OCI-LY7 (cell line): ENCODE data around the gene KNDC1.

ENCODE experiments used
- CTCF ChIP-seq: fragments of 200-600 bp; sonication (generic); conservative IDR thresholded peaks from 2 replicates; pipeline ENCODE4 v1.5.1; 2014; ENCODE audit warnings: mild to moderate bottlenecking, antibody characterized with exemption, low read length, moderate library complexity, mixed read lengths
- EZH2phosphoT487 ChIP-seq: fragments of 200-600 bp; sonication (generic); IDR thresholded peaks from 2 replicates; pipeline ENCODE4 v1.6.1; 2018; ENCODE audit warnings: low read depth, borderline replicate concordance, mild to moderate bottlenecking, mixed run types, antibody characterized with exemption, low read length, moderate library complexity, mixed read lengths

DNA sequence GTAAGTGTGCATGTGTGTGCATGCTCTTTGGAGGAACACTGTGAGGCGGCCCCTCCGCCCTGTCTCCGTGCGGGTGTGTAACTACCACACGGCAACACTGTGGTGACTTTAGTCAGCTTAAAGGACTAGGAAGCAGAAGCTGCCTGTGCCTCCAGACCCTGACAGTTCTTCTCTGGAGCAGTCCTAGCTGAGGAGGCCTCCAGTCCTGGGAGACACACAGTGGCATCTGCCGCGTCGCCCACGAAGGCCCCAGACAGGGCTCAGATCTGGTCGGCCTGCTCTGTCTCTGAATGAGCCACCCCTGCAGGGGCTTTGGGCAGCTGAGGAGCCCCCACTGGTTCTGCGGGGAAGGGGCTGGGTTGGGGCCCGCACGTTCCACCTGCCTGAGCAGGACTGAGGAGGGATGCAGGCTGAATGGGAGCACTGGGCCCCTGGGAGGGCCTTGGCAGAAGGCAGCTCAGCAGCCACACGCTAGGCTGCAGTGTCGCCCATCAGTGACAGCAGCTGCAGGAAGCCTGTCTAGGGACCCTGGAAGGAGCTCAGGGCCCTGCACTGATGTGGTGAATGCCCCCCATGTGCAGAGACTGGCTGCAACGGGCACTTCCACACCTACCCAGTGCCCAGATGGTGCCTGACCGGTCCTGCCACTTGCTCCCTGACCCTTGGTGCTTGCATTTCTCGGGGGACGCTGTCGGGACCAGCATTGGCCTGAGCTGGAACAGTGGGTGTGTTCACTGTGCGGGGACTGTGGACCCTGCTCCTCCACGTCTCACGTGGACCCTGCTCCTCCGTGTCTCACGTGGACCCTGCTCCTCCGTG is 27.3 kb upstream of the KNDC1 start:
- no peak for TF ChIP-seq CTCF
- TF ChIP-seq EZH2phosphoT487, result no peak
